Measurements from ENCODE around the gene SLC44A1. TPM values are rescaled to one million over a fixed set of nuclear protein-coding genes. Genes with fewer than 3 reads are reported as not detected.

SLC44A1 gene
- total RNA-seq, 3 donors from 2014 or later, result 4.0 to 5.4 (median 4.1) TPM

DNA sequence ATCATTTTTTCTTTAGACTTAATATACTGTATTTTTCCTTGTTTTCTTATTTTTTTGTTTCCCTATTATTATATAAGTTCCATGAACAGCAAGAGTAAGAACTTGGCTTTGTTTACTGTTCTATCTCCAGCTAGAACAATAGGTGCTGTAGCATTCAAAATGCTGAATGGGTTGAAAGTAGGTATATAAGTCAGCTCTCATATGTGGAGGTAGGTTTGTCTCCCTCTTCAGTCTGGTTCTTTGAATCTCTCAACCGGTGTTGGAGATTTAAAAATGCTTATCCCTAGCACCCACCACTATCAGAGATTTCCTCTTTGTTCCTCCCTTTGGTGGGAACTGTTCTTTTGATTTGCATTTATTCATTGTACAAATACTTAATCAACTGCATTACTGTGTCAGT, 115.9 kb downstream of the SLC44A1 start:
- H3K9me3 Mint-ChIP-seq, result no peaks in the 10 kb centered on the region
- no peaks in the 10 kb centered on the region for H3K27me3 Mint-ChIP-seq (ENCODE audit: low read depth)
- peaks cover 5% of the 10 kb centered on the region for H3K4me1 Mint-ChIP-seq (ENCODE audit: low read depth)
- DNase-seq (no peak), ATAC-seq (no peak)
- no peak overlapping the region for H3K4me3 Mint-ChIP-seq
- peaks cover 24% of the 10 kb centered on the region for H3K36me3 Mint-ChIP-seq (ENCODE audit: insufficient read depth)

DNA sequence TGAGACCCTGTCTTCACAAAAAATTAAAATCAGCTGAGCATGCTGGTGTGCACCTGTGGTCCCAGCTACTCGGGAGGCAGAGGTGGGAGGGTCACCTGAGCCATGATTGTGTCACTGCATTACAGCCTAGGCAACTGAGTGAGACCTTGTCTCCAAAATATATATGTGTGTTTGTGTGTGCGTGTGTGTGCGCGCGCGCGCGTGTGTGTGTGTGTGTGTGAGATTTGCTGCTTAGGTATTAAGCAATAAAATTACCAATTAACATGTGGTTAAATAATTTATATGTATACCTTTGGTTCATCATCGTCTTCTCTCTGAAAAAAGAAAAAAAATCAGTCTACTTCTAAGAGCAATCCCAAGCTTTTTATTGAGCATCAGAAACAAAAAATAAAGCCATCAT, 117.4 kb downstream of the SLC44A1 start:
- DNase-seq (no peak), ATAC-seq (no peak)
- no peaks in the 10 kb centered on the region for H3K27me3 Mint-ChIP-seq (ENCODE audit: low read depth)
- H3K9me3 Mint-ChIP-seq, result no peaks in the 10 kb centered on the region
- H3K4me1 Mint-ChIP-seq (ENCODE audit: low read depth), result peaks cover 1% of the 10 kb centered on the region
- H3K4me3 Mint-ChIP-seq, result no peak overlapping the region
- H3K36me3 Mint-ChIP-seq (ENCODE audit: insufficient read depth), result peaks cover 30% of the 10 kb centered on the region

DNA sequence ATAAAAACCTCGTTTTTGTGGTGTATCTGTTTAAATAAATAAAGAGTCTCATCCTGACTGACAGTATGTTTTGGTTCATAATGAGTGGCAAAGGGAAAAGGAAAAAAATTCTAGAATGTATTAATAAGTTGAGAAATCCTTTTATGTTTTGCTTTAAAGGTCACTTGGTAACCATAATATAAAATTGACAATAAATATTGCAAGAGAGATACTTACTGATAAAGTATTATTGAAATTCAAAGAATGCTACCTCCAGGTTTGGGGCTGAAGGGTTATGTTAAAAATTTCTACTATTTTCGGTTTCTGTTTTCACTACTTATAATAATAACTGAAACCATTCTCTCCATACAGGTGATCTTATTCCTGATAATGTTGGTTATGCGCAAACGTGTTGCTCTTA, 118.0 kb downstream of the SLC44A1 start:
- DNase-seq (no peak), ATAC-seq (no peak)
- Mint-ChIP-seq H3K36me3 (ENCODE audit: insufficient read depth) (peaks cover 32% of the 10 kb centered on the region), H3K9me3 (no peaks in the 10 kb centered on the region), H3K27me3 (ENCODE audit: low read depth) (no peaks in the 10 kb centered on the region), H3K4me1 (ENCODE audit: low read depth) (peaks cover 1% of the 10 kb centered on the region), H3K4me3 (no peak overlapping the region)

DNA sequence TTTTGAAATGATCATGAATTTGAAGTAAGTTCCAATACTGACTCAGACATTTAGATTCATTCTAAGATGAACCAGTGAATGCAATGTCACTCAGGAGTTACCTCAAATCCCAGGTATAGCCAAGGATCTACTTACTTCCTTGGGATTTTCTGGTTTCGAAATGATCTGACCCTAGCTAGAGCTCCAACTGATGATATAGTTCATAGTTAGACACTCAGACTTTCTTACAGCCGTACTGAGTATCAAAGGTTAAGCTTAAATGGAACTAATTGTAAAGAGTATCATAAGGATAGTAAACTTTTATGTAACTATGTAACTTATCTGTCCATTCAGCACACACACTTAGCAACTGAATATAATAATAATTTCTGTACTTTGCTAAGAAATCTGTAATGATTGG, 119.4 kb downstream of the SLC44A1 start:
- DNase-seq, result no peak
- ATAC-seq, result no peak
- H3K4me3 Mint-ChIP-seq, result no peak overlapping the region
- H3K9me3 Mint-ChIP-seq, result no peaks in the 10 kb centered on the region
- H3K36me3 Mint-ChIP-seq (ENCODE audit: insufficient read depth), result peaks cover 28% of the 10 kb centered on the region
- peaks cover 1% of the 10 kb centered on the region for H3K4me1 Mint-ChIP-seq (ENCODE audit: low read depth)
- H3K27me3 Mint-ChIP-seq (ENCODE audit: low read depth), result no peaks in the 10 kb centered on the region

DNA sequence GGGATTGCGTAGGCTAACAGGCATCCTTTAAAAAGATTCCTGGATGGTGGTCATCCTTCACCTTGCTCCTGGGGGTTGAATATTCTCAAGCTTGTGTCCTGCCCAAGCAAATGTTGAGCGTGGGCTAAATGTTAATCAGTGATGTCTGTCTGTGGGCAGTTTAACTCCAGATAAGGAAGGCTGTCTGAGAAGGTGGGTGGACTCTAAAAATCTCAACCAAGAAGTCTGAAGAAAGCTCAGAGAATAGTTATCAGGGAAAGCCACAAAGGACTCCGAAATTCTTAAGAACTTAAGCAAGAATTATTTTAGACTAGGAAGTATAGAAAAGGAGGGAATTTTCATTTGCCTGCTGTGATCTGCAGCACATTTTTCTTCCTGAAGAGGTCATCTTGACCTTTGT, 125.5 kb downstream of the SLC44A1 start:
- DNase-seq (no peak), ATAC-seq (no peak)
- Mint-ChIP-seq H3K9me3 (no peaks in the 10 kb centered on the region), H3K4me3 (no peak overlapping the region), H3K27me3 (ENCODE audit: low read depth) (no peaks in the 10 kb centered on the region), H3K36me3 (ENCODE audit: insufficient read depth) (peaks cover 9% of the 10 kb centered on the region), H3K4me1 (ENCODE audit: low read depth) (no peaks in the 10 kb centered on the region)

DNA sequence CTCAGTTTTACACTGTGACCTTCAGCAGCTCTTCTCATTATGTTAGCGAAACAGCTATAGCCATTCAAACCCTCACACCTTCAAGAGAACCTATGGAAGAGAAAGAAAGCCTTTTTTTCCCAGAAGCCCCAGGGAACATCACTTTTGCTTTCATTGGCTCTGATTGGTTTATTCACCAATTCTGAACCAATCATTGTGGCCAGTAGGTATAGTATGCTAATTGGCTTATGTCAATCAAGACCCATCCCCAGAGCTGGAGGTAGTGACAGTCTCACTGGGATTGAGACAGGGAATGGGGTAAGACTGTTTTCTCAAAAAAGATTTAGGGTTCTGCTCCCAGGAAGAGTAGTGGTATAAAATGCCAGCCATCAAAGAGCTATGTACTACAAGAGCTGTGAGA, 129.3 kb downstream of the SLC44A1 start:
- no peaks in the 10 kb centered on the region for H3K9me3 Mint-ChIP-seq
- DNase-seq, result no peak
- no peaks in the 10 kb centered on the region for H3K27me3 Mint-ChIP-seq (ENCODE audit: low read depth)
- H3K36me3 Mint-ChIP-seq (ENCODE audit: insufficient read depth), result peaks cover 6% of the 10 kb centered on the region
- ATAC-seq, result no peak
- no peaks in the 10 kb centered on the region for H3K4me1 Mint-ChIP-seq (ENCODE audit: low read depth)
- H3K4me3 Mint-ChIP-seq, result no peak overlapping the region

DNA sequence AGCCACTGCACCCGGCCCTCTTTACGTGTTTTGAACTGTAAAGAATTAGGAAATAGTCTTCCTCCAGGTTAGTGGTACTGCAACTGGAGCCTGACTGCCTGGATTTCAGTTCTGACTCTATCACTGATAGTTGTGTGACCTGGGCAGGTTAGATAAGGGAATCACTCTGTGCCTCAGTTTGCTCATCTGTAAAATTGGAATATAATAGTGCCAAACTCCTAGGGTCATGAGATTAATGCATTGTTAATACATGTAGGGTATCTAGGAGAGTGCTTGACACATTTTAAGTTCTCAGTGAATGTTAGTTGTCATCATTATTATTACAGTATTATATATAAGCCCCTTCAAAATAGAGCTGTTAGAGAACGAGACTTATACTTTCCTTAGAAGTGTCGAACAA, 130.9 kb downstream of the SLC44A1 start:
- Mint-ChIP-seq H3K27me3 (ENCODE audit: low read depth) (no peaks in the 10 kb centered on the region), H3K9me3 (no peaks in the 10 kb centered on the region), H3K4me3 (no peak overlapping the region), H3K4me1 (ENCODE audit: low read depth) (no peaks in the 10 kb centered on the region), H3K36me3 (ENCODE audit: insufficient read depth) (peaks cover 5% of the 10 kb centered on the region)
- DNase-seq (no peak), ATAC-seq (no peak)

DNA sequence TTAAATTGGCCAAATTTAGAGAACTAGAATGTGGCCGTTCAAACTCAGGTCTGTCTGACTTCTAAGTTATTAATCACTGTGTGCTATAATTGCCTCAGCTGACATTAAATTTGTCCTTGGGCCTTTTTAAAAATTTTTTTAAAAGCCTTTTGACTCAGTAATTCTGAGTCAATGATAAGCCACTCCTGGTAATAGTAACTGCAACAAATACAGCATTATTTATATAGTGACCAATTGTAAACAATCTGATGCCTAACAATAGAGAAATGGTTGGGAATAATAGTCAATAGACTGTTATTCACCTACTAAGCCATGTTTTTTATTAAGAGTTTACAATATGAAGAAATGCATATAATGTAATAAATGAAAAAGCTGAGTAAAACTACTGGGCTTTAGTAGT, 132.4 kb downstream of the SLC44A1 start:
- Mint-ChIP-seq H3K36me3 (ENCODE audit: insufficient read depth) (peaks cover 7% of the 10 kb centered on the region), H3K27me3 (ENCODE audit: low read depth) (no peaks in the 10 kb centered on the region), H3K4me1 (ENCODE audit: low read depth) (no peaks in the 10 kb centered on the region), H3K4me3 (no peak overlapping the region), H3K9me3 (no peaks in the 10 kb centered on the region)
- ATAC-seq, result no peak
- DNase-seq, result no peak

DNA sequence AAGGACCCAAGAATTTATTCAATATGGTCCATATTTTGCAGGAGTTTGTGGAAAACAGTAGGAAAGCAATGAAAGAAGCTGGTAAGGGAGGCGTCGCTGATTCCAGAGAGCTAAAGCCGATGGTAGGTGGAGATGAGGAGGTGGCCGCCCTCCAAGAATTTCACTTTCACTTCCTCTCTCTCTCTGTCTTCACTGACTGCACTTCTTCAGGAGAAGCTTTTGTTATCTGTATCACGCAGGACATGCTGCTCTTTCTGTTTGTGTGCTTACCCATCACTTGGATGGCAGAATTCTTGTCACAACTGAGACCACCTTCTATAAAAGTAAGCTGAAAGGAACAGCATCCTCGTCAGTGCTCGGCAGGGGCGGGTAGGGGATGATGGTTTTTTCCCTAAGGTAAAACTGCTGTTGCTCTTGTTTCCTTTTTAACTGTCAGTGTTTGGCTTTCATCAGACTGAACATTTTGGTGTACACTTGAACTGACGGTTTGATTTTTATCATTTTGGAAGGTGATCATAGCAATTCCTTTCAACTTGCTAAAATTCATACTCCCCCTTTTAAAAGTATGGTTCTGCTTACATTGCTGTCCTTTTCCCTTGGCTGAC, 141.0 kb downstream of the SLC44A1 start:
- peaks cover 13% of the 10 kb centered on the region for H3K4me1 Mint-ChIP-seq (ENCODE audit: low read depth)
- no peaks in the 10 kb centered on the region for H3K9me3 Mint-ChIP-seq
- no peaks in the 10 kb centered on the region for H3K27me3 Mint-ChIP-seq (ENCODE audit: low read depth)
- peak; percentile 92 to 96 for ATAC-seq
- peak; percentile 10 for DNase-seq
- peaks cover 4% of the 10 kb centered on the region for H3K36me3 Mint-ChIP-seq (ENCODE audit: insufficient read depth)
- peak overlapping the region; percentile 83 for H3K4me3 Mint-ChIP-seq

DNA sequence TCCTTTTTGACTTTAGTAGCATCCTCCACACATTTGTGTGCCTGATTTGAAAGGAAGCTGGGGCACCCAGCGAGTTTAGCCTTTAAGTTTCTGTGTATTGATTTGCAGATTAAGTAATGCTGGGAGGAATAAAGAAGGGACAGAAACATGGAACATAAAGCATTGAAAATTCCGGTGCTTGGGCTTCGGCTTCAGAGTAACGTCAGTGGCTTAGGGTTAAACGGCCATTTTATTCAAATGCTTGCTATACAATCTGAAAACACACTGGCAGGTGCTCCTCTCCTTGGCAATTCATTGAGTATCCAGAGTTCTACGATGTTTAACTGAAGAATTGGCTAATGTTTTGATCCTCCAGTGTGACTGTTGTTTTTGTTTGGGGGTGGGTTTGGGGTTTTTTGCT, 145.3 kb downstream of the SLC44A1 start:
- Mint-ChIP-seq H3K27me3 (ENCODE audit: low read depth) (no peaks in the 10 kb centered on the region), H3K9me3 (no peaks in the 10 kb centered on the region), H3K4me3 (no peak overlapping the region), H3K4me1 (ENCODE audit: low read depth) (peaks cover 11% of the 10 kb centered on the region), H3K36me3 (ENCODE audit: insufficient read depth) (peaks cover 4% of the 10 kb centered on the region)
- ATAC-seq (no peak), DNase-seq (no peak)

DNA sequence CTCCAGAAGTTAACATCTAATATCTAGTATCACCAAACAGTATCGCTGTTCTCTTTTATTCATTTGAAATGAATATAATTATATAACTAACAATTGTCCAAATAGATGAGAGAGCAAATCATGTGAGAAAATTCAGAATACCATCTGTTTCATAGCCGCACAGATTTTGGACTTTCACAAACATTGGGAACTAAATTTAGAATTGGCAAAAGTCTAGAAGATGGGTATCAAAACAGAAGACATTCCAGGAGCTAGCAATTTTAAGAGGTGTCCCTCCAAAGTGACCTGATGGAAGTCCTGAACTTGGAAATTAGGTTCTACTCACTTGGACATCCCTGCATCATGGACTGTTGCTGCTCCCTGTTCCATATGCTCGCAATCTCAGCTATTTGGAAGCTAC, 146.4 kb downstream of the SLC44A1 start:
- Mint-ChIP-seq H3K4me3 (no peak overlapping the region), H3K36me3 (ENCODE audit: insufficient read depth) (peaks cover 4% of the 10 kb centered on the region), H3K4me1 (ENCODE audit: low read depth) (peaks cover under 1% of the 10 kb centered on the region), H3K9me3 (no peaks in the 10 kb centered on the region), H3K27me3 (ENCODE audit: low read depth) (peaks cover 5% of the 10 kb centered on the region)
- no peak for DNase-seq
- no peak for ATAC-seq

DNA sequence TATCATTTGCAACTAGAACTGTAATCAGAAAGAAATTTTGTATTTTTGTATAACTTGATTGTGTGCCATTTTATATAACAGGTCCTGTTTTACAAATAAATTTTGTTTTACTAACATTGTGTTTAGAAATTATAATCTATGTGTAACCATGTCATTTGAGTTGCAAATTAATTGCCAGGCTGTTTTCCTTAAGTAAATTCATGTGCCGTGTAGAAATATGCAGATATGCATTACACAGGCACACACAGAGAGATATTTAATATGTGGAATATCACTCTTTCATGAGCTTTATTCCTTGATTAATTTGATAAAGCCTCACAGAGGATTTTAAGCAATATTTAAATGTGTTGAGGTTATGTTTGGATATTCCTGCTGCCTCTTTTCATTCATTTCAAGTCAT, 146.8 kb downstream of the SLC44A1 start:
- H3K4me1 Mint-ChIP-seq (ENCODE audit: low read depth), result no peaks in the 10 kb centered on the region
- peaks cover 4% of the 10 kb centered on the region for H3K36me3 Mint-ChIP-seq (ENCODE audit: insufficient read depth)
- no peaks in the 10 kb centered on the region for H3K9me3 Mint-ChIP-seq
- H3K4me3 Mint-ChIP-seq, result no peak overlapping the region
- H3K27me3 Mint-ChIP-seq (ENCODE audit: low read depth), result peaks cover 8% of the 10 kb centered on the region
- ATAC-seq, result no peak
- no peak for DNase-seq

DNA sequence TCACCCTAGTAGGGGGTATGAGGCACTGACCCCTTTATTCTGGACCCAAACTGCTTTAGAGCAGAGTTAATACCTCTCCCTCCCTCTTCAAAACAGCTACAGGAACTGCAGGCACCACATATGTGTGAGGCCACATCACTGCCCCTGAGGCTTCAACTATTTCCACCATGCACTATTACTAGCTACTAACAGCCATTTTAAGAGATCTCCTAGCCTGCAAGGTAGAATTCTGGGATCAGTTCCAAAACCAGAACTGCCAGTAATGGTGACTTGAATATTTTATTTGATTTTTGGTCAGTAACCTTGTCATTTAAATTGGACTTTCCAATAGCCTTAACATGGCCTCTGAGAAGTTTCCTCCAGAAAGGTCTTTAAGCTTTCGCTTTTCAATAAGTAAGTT, 148.1 kb downstream of the SLC44A1 start:
- no peak for ATAC-seq
- peaks cover 4% of the 10 kb centered on the region for H3K36me3 Mint-ChIP-seq (ENCODE audit: insufficient read depth)
- H3K27me3 Mint-ChIP-seq (ENCODE audit: low read depth), result peaks cover 10% of the 10 kb centered on the region
- no peaks in the 10 kb centered on the region for H3K9me3 Mint-ChIP-seq
- DNase-seq, result no peak
- no peaks in the 10 kb centered on the region for H3K4me1 Mint-ChIP-seq (ENCODE audit: low read depth)
- no peak overlapping the region for H3K4me3 Mint-ChIP-seq

DNA sequence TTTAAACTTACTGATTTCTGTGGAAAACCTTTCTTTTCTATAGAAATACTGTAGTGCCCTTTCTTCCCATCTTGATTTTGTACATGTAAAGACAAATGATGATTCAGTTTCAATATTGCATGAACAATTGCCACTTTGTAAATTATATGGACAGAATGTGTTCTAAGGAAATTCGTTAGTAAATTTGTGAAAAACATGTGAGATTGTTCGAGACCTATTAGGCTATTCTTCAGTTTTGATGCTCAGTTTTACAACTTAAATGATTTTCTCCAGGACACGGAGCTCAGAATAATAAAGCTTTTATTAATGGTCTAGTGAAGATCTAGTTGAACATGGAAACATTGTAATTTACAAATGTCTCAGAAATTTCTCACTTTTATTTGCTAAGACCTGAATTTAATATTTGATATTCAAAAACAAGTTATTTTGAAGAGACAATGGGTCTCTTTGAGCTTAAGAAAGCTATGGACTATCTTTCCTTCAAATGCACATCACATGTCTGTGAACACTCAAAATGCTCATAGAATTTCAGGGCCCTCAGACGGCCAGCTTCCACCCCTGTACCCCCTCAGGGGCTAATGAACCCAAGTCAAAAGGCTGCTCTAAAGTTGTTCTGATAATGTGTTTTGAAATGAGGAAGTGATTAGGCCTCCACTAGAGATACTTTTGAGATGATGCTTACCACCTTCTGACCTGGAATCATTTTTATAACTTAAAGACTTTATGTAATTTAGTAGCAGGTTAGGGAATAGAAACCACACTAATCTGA, 149.3 kb downstream of the SLC44A1 start:
- Mint-ChIP-seq H3K9me3 (no peaks in the 10 kb centered on the region), H3K27me3 (ENCODE audit: low read depth) (peaks cover 15% of the 10 kb centered on the region), H3K36me3 (ENCODE audit: insufficient read depth) (peaks cover 4% of the 10 kb centered on the region), H3K4me1 (ENCODE audit: low read depth) (no peaks in the 10 kb centered on the region), H3K4me3 (no peak overlapping the region)
- DNase-seq (no peak), ATAC-seq (no peak)

DNA sequence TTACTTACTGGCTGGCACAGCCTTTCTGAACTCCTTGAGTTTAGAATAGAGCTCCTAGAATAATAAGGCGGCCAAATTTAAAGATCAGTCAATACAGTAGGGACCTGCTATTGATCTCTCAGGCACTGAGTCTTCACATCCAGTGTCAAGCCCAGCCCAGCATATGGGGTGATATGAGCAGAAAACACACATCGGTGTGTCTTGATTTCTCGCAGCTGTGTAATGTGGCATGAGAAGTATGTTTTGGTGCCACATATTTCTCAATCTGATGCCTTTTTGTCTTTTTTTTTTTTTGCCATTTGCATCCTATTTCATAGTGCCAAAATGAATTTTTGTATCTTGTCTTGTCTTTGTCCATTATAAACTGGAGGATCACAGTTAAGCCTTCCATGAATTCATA, 152.0 kb downstream of the SLC44A1 start:
- no peaks in the 10 kb centered on the region for H3K4me1 Mint-ChIP-seq (ENCODE audit: low read depth)
- no peaks in the 10 kb centered on the region for H3K9me3 Mint-ChIP-seq
- ATAC-seq (no peak), DNase-seq (no peak)
- H3K36me3 Mint-ChIP-seq (ENCODE audit: insufficient read depth), result peaks cover 2% of the 10 kb centered on the region
- H3K4me3 Mint-ChIP-seq, result no peak overlapping the region
- H3K27me3 Mint-ChIP-seq (ENCODE audit: low read depth), result peaks cover 27% of the 10 kb centered on the region
